HG03558 (cell line): ENCODE data around the gene KATNB1.
"Not testable (repeated sequence)": the region's sequence is repeated elsewhere in the genome, so short reads cannot be mapped to it uniquely, and the experiment has no call there.

ENCODE experiments used
- ATAC-seq: cut with Tn5 transposase; IDR thresholded peaks from one replicate; pipeline ENCODE4 v1.9.1; 2021; ENCODE audit warnings: moderate number of reproducible peaks; ENCODE audit not compliant: unreplicated experiment; ENCODE audit errors: extremely low read depth

The KATNB1 gene

GRCh38 chr16:57785385-57785784, 49.8 kb downstream of the KATNB1 start:
- no peak for ATAC-seq

GRCh38 chr16:57785924-57786323, 50.4 kb downstream of the KATNB1 start:
- no peak for ATAC-seq

- no peak for ATAC-seq
These were observed 51.3 kb downstream of the KATNB1 start for GRCh38 chr16:57786632-57787518.

- ATAC-seq, result no peak
These were observed 51.9 kb downstream of the KATNB1 start for GRCh38 chr16:57787519-57787905.

GRCh38 chr16:57788252-57788841, 52.8 kb downstream of the KATNB1 start:
- ATAC-seq, result no peak

GRCh38 chr16:57788951-57789350, 53.4 kb downstream of the KATNB1 start:
- no peak for ATAC-seq

- no peak for ATAC-seq
These were observed 55.8 kb downstream of the KATNB1 start for GRCh38 chr16:57791195-57791892.

GRCh38 chr16:57791893-57792461, 56.4 kb downstream of the KATNB1 start:
- ATAC-seq, result no peak

GRCh38 chr16:57794849-57795430, 59.4 kb downstream of the KATNB1 start:
- ATAC-seq, result no peak

GRCh38 chr16:57795431-57795878, 59.9 kb downstream of the KATNB1 start:
- ATAC-seq, result no peak

GRCh38 chr16:57796014-57796413, 60.4 kb downstream of the KATNB1 start:
- not testable (repeated sequence) for ATAC-seq

GRCh38 chr16:57797216-57797525, 61.6 kb downstream of the KATNB1 start:
- no peak for ATAC-seq

- no peak for ATAC-seq
These were observed 62.1 kb downstream of the KATNB1 start for GRCh38 chr16:57797526-57798266.

- ATAC-seq, result no peak
These were observed 62.8 kb downstream of the KATNB1 start for GRCh38 chr16:57798267-57798810.

GRCh38 chr16:57798953-57799599, 63.5 kb downstream of the KATNB1 start:
- ATAC-seq, result no peak

GRCh38 chr16:57799600-57800199, 64.1 kb downstream of the KATNB1 start:
- ATAC-seq, result no peak

GRCh38 chr16:57800200-57801097, 64.9 kb downstream of the KATNB1 start:
- no peak for ATAC-seq
